ENCODE data around the gene INF2. TPM values are rescaled to one million over a fixed set of nuclear protein-coding genes. Genes with fewer than 3 reads are reported as not detected.

Gene INF2
- total RNA-seq, 1 donor from 2014 or later, result 28.4 TPM

DNA sequence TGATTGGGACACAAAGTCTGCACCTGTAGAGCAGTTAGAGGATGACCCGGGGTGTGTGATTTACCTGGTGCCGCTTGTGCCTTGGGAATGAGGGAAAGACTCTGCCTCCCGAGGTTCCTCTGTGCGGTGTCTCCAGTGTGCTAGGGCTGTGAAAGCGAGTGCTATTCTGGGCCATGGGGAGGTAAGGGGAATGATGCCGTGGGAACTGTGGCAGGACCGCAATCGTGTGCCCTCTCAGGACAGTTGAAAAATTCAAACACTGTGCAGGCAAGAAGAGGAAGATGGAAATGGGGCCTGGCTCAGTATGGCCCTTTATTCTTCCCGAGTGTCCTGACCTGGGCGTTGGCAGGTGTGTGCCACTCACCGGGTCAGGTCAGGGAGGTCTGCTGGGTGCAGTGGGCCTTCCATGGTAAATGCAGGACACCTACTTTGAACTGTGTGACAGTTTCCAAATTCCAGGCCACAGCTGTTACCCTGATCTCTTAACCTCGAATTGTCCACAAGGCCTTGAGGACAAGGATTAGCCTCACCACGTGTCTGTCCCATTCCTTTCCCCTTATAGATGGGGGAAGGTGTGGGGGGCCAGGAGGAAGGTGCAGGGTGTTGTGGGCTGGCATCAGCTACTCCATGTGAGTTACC, 64.9 kb downstream of the INF2 start:
- ATAC-seq, result no peak

DNA sequence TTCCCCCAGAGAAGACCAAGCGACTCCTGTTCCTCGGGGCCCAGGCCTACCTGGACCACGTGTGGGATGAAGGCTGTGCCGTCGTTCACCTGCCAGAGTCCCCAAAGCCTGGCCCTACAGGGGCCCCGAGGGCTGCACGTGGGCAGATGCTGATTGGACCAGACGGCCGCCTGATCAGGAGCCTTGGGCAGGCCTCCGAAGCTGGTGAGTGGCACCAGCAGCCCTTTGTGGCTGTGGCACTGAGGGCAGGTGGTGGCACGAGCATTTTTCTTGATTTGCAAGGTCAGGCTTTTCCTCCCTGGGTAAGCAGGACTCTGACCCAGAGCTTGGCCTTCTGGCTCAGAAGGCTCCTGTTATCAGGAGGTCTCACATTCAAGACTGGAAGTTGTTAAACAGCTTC, 66.2 kb downstream of the INF2 start:
- ATAC-seq, result no peak

DNA sequence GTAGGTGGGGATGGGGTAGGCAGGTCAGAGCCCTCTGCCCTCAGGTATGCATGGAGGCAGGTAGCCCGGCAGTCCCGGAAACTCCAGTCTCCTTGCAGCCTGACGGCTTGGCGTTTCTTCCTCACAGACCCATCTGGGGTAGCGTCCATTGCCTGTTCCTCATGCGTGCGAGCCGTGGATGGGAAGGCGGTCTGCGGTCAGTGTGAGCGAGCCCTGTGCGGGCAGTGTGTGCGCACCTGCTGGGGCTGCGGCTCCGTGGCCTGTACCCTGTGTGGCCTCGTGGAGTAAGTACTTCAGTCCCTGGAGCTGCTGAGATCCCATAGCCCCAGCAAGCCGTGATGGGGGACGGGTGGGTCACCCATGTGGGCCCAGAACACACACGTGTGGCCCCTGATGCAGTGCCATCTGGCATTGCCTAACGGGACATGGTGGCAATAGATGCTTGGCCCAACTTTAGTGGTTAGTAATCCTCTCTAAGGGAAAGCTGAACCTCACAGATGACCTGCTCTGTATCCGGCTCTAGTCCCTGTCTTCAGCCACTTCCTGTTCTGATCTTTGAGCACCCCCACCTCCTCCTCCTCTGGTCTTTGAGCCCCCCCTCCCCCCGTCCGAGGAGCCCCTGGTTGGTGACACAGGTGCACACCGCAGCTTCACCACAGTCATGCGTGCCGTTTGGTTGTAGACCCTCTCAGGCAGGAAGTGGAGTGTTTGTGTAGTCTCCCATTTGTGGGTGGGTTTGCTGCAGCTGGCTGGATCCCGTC, 67.2 kb downstream of the INF2 start:
- ATAC-seq, result no peak

DNA sequence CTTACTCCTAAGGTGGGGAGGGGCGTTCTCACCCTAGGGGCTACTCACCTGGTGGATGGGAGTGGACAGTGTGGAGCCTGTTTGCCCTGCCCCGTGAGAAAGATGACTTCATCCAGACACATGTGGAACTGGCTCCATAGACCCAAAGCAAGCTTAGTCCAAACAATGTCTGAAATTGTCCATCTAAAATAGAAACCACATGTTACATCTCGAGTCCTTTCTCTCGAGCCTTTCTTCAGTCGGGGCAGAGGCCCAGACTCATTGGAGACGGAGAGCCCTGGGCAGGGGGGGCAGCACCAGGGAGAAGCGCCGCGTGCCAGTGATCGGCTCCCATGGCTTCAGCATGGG, 67.8 kb downstream of the INF2 start:
- no peak for ATAC-seq

DNA sequence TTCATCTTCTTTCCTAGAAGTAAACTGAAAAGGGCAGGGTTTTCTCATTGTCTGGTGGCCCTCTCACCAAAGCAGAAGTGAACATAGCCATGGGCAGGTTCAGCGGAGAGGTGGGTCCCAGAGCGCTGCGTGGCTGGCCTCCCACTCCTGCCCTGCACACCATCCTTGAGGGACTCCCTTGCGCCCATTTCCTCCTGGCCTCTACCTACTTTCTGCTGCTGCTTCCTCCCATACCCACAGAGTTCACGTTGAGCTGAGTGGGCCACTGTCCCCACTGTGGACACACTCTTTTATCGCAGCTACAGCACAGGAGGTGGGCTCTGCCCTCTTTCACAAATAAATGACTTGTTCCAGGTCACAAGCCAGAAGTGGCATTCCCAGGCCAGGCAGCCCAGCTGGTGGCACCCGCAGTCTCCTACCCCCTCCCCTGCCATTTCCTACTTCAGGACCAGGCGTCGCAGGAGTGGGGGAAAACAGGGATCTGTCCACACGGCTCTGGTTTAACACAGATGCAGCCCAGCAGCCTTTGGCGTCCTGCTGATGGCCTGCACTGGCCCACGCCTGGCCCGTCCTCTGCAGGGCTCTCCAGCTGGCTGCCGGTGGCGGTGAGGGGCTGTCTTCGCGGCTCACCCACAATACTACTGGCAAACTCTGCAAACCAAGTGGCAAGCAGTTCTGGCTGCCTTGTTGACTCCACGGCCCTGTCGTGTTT, 68.4 kb downstream of the INF2 start:
- no peak for ATAC-seq

DNA sequence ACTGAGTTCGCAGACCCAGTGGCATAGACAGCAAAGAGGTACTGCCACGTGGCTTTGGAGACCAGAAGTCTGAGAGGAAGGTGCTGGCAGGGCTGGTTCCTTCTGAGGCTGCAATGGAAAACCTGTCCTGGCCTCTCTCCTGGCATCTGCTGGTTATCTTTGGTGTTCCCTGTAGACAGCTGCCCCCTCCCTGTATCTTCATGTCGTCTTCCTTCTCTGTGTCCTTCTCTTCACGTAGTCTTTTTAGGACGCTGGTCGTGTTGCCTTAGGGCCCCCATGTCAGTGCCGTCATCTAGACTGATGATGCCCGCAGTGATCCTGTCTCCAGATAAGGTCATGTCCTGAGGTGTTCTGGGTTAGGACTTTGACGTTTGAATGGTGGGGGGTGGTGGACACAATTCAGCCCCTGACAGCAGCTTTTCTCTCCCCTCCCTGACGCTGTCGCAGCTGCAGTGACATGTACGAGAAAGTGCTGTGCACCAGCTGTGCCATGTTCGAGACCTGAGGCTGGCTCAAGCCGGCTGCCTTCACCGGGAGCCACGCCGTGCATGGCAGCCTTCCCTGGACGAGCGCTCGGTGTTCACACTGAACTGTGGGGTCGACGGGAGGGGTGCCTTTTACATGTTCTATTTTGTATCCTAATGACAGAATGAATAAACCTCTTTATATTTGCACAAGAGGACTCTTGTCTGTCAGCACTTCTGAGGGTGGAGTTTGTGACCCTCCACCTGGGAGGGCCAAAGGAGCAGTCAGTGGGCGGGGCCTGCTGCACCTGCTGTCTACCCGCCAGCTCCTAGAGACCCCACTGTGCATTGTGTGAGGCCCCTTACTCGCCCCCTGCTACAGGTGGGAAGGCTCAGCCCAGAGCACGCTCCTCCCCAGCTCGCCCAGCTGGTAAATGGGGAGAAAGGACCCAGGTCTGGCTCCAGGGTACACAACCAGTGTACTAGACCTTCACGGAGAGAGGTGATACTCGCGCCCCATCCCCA, 69.9 kb downstream of the INF2 start:
- no peak for ATAC-seq

DNA sequence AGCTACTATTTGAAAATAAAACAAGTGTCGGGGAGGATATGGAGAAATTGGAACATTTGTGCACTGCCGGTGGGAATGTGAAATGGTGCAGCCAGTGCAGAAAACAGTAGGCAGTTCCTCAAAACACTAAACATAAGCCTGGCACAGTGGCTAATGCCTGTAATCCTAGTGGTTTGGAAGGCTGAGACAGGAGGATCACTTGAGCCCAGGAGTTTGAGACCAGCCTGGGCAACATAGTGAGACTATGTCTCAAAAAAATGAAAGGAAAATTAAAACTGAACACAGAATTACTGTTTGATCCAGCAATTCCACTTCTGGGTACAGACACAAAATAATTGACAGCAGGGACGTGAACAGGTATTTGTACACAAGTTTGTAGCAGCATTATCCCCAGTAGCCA, 76.1 kb downstream of the INF2 start:
- no peak for ATAC-seq

DNA sequence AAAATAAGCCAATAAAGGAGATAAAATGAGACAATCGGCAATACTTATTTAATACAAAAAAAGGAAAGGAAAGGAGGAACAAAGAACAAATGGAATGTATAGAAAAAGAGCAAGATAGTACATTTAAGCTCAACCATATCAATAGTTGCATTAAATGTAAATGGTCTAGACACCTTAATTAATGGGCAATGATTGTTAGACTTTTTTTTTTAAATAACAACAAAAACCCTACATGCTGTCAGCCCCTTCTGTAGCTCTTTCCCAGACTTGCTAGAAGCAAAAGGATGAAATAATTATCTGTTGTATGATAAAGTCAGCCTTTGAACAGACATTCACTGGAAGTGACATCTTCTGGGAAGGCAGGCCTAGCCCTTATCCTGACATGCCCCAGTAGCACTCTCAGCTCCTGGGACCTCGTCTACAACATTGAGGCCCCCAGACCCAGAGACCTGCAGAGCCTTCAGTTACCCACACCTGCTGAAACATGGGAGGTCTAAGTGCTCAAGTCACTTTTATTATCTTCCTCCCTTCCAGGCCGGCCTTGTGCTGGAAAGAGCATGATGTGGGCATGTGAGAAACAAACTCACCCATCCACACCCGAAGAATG, 76.9 kb downstream of the INF2 start:
- ATAC-seq, result no peak

DNA sequence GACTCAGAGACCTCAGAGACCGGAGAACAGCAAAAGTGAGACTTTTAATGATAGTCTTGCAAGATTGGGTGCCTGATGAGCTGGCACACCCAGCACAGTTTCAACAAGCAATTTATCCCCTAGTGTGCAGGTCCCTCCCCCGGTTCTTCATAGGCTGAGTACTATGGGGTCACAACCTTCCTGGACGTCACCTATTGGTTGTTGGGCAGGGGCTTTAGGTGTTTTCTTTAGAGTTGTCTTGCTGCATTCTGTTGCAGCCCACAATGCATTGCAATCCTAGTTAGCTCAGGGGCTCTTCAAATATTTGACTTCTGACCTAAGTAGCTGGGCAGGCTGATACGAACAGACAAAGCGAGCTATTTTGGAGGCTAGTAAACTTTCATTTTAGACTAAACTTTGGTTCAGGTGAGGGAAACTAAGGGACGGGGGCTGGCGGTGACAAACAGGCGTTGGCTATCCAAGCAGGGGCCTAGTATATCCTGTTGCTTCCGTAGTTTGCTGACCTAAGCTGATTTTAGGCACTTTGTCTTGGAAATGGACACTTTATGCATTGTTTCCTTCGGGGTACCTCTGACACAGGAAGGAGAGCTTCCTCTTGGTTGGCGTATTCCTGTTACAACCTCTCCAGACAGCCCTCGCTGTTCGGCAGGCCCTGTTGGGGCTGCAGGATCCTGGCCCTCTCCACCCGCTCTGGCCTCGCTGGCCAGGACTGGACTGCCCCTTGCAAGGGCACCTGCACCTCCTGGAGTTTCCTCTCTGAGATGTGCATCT, 77.6 kb downstream of the INF2 start:
- ATAC-seq, result no peak

DNA sequence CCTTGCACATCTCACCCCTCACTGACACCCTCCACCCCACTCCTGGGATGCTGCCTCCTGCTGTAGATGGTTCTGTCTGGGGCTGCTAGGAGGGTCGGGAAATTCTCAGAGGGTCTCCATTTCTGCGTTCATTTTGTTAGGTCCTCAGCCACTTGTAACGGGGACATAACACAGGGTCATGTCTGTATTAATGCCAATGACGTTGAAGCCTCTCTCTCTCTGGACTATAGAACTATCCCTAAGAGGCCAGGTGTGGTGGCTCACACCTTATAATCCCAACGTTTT, 78.2 kb downstream of the INF2 start:
- ATAC-seq, result no peak

DNA sequence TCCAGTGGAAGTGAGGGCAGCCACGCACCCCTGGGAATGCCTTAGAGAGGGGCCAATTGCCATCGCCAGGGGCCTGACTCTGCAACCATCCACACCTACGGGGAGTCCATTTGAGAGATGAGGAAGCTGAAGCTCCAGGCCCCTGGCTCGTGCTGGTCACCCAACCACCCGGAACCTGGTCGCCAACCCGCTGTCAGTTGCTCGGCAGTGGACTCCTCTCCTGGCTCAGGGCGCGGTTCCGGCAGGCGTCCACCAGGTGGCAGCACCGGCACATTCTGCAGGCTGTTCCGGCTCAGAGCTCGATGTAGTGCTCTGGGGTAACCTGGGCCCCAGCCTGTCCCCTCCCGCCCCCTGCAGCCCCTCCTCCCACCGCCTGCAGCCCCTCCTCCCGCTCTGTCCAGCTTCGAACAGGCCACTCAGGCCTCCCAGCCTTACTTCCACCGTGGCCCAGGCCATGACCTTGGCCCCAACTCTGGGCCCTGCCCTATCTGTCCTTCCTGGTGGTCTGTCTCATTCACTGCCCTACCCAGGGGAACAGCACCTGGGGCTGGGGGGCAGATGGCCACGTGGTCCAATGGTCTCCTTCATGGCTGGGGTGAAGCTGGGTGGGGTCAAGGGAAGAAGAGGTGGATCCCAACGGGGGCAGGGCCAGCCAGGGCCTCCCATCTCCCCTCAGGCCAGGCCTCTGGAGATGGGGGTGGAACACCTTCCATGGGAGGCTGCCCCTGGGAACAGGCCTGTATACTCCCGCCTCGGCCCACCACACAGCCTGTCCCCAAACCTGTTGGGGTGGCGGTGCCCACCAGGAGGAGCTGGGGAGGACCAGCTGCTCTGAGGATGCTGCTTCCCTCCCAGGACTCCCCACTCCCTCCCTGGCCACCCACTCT, 79.3 kb downstream of the INF2 start:
- ATAC-seq, result peak; percentile 81

DNA sequence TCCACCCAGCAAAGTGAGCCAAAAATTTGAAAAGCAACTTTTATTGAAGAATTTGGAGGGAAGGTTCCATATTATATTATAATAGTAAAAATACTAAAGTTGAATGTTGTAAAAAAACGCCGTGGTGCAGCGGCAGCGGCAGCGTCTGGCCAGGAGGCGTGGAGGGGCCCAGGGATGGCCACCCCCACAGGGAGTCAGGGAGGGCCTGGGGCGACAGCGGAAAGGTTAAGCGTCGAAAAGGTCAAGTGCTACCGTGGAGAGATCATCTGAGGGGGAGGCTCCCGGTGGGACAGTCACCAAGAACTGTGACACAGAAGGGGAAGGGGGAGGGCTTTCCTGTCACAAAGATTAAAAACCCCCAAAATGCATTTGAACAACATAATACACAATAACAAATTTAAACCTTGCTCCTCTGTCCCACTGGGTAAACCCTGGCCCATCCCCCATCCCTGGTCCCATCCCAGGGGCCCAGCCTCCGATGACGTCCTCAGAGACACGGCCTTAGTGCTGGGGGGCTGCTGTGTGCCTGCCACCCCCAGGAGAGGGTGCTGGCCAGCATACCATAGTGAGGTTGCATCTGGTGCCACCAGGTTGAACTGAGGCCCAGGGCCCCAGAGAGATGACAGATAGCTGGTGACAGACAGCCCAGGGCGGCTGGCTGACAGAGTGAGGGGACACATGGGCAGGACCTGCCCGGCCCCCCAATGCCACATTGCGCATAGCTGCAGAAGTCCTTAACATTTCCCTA, 80.1 kb downstream of the INF2 start:
- no peak for ATAC-seq

DNA sequence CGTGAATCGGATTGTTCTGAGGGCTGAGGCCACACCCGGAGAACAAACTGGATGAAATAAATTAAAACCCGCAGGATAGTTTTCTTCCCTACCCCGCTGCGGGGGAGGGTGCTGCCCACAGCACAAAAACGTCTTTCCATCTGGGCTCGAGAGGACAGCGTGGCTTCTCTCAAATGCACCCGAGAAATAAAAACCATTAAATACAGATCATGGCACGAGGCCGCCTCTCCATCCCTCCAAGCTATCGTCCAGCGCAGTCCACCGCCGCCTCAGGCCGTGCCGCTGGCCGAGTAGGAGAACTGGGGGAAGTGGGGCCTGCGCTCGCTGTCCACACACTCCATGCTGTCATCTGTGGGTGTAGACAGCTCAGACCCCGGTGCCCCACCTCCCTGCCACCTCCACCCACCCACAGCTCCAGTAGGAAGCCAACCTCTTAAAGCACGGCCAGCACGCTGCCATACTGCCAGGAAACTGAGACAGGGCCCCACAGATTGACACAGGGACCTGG, 80.7 kb downstream of the INF2 start:
- no peak for ATAC-seq

DNA sequence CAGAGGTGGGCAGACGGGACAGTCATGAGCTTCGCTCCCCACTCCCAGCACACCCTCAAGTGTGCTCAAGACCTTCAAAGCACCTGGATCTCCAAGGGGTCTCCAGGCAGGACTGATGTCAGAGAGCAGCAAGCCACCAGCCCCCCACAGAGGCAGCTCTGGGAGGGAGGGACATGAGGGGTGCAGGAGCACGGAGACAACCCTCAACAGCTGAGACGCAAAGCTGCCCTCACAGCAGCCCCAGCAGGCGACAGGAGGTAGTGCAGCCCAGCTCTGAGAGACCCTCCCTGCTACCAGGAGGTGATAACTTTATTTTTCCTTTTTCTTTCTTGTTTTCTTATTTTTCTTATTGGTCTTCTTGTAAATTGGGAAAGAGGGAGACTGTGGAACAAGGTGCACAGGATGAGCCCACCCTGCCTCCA, 81.4 kb downstream of the INF2 start:
- ATAC-seq, result no peak

DNA sequence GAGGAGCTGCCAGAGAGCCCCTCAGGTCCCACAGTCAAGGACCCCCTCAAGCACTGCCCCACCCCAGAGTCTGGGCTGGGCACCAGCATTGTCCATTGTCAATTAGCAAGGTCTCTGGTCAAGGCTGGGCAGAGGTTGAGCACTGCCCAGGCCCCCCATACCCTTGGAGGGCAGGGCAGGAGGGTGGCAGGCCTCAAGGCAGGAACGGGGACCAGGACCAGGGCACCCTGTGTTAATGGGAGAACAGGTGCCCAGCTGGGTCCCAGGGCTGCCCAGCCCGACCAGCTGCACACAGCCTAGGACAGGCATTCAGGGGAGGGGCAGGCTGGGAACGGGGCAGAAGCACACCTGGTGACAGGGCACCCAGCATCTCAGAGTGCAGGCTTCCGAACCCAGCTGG, 82.0 kb downstream of the INF2 start:
- ATAC-seq, result no peak

All from esophagus mucosa (tissue), 1 donor.